Measurements from ENCODE around the gene NPAS2. TPM values are rescaled to one million over a fixed set of nuclear protein-coding genes. Genes with fewer than 3 reads are reported as not detected.

The NPAS2 gene
- total and polyA plus RNA-seq, 2 donors (not counting 3 experiments of a cell fraction or from before 2014, with no cell fraction given): 29.0 to 53.9 TPM

DNA sequence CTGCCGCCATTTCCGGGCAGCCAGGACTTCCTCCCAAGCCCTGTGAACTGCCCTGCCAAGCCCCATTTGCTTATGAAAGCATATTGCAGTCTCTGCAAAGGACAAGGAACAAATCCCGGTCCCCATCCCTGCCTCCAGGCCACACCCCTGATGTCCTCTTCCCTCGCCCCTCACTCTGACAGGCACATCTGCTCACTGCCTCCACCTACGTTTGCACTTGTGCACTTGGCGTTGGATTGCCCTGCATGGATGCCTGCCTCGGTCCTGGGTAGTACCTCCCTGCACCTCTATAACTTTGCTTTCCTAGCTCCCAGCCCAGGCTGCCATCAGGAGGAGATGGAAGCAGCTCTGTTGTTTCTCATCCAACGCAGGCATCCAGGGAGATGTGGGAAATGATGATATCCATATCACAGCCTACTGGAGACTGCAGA, 162.5 kb downstream of the NPAS2 start:
- CTCF ChIA-PET: interaction anchor here (0.5 to 2.0 kb wide), 5 partner anchors 35 to 1350 kb away, joined by 3 to 27 read pairs (median 4); no protein-coding TSS in a partner anchor
- no peaks in the 10 kb centered on the region for H3K9me1 ChIP-seq (replicated peaks; ENCODE audit: control insufficient read depth, extremely low read depth, insufficient read depth, low read length)
- dilution Hi-C loops (cut with MboI; ENCODE audit: extremely low pct_ligation_motif_present, low sequenced_read_pairs): no loop called here

More for the DNA sequence above, 162.5 kb downstream of the NPAS2 start:
- Histone ChIP-seq H3K9ac (replicated peaks; ENCODE audit: extremely low read depth, insufficient read depth, low read length) (no peak overlapping the region), H4K20me1 (replicated peaks; ENCODE audit: control insufficient read depth, extremely low read depth, insufficient read depth, low read length) (no peaks in the 10 kb centered on the region), H3K4me1 (ENCODE audit: control insufficient read depth, extremely low read depth, insufficient read depth, low read length) (peaks cover 18% of the 10 kb centered on the region), H3K27ac (ENCODE audit: insufficient read depth, low read depth, low read length) (no peak overlapping the region), H3K79me2 (ENCODE audit: control insufficient read depth, insufficient read depth, low read length) (no peaks in the 10 kb centered on the region), H3K9me3 (replicated peaks; ENCODE audit: control insufficient read depth, insufficient read depth, low read length) (no peaks in the 10 kb centered on the region), H3K4me2 (ENCODE audit: insufficient read depth, low read length) (no peak overlapping the region), H3K4me3 (replicated peaks in 1 of 3; ENCODE audit: insufficient read depth in 1 of 3, low read depth in 1 of 3, low read length in 3 of 3) (no peak overlapping the region), H2AFZ (ENCODE audit: low read depth, low read length) (no peak overlapping the region), H3K36me3 (ENCODE audit: control insufficient read depth in 2 of 2, extremely low read depth in 1 of 2, insufficient read depth in 2 of 2, low read length in 2 of 2) (peaks cover 3 to 16% of the 10 kb centered on the region in 2 experiments), H3K27me3 (ENCODE audit: control insufficient read depth in 2 of 2, insufficient read depth in 2 of 2, low read length in 2 of 2) (no peaks in the 10 kb centered on the region)
- no TSS peak for BruUV-seq (replicated peaks)
- POLR2A ChIA-PET: no interaction called here
- TF ChIP-seq EZH2 (IDR thresholded peaks at IDR 0.05; ENCODE audit: borderline replicate concordance, low read depth, low read length, severe bottlenecking) (no peak), POLR2A (IDR thresholded peaks at IDR 0.05; ENCODE audit: low read depth, low read length) (no peak), FOS (IDR thresholded peaks at IDR 0.05; ENCODE audit: borderline replicate concordance, insufficient read depth, low read length) (no peak), MYC (IDR thresholded peaks at IDR 0.05; ENCODE audit: low read depth, low read length) (no peak), GATA2 (IDR thresholded peaks at IDR 0.05; ENCODE audit: insufficient read depth, insufficient read length, low read depth, low read length) (no peak), JUN (IDR thresholded peaks at IDR 0.05; ENCODE audit: borderline replicate concordance, insufficient read depth, insufficient read length, low read depth) (no peak), POLR2AphosphoS5 (IDR thresholded peaks at IDR 0.05; ENCODE audit: insufficient read depth, low read depth, low read length) (no peak)
- TF ChIP-seq, protein P1, sequence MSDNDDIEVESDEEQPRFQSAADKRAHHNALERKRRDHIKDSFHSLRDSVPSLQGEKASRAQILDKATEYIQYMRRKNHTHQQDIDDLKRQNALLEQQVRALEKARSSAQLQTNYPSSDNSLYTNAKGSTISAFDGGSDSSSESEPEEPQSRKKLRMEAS (IDR thresholded peaks at IDR 0.05; ENCODE audit: insufficient read depth, insufficient read length): no peak
- TF ChIP-seq, protein P2, sequence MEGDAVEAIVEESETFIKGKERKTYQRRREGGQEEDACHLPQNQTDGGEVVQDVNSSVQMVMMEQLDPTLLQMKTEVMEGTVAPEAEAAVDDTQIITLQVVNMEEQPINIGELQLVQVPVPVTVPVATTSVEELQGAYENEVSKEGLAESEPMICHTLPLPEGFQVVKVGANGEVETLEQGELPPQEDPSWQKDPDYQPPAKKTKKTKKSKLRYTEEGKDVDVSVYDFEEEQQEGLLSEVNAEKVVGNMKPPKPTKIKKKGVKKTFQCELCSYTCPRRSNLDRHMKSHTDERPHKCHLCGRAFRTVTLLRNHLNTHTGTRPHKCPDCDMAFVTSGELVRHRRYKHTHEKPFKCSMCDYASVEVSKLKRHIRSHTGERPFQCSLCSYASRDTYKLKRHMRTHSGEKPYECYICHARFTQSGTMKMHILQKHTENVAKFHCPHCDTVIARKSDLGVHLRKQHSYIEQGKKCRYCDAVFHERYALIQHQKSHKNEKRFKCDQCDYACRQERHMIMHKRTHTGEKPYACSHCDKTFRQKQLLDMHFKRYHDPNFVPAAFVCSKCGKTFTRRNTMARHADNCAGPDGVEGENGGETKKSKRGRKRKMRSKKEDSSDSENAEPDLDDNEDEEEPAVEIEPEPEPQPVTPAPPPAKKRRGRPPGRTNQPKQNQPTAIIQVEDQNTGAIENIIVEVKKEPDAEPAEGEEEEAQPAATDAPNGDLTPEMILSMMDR (IDR thresholded peaks at IDR 0.05; ENCODE audit: extremely low read depth in 1 of 2, insufficient read depth in 1 of 2, low read depth in 1 of 2, low read length in 2 of 2): no peak
- no peak for FAIRE-seq
- intact Hi-C loops (cut with micrococcal nuclease): loop anchor here (10.0 kb wide), 1 partner anchor 558 kb away; no protein-coding TSS in a partner anchor
- no peak for DNase-seq (ENCODE audit: low read depth, low spot score)
